Neutrophil (primary cell): ENCODE data around the gene TOGARAM1.

Experiments
- H3K27ac ChIP-seq: fragments of 200-600 bp; sonication (generic); 2 replicates; pipeline ENCODE4 v1.5.1; 2016; ENCODE audit warnings: mild to moderate bottlenecking, moderate library complexity
- H3K27me3 ChIP-seq: fragments of 200-600 bp; sonication (generic); 2 replicates; pipeline ENCODE4 v1.6.0; 2016; ENCODE audit warnings: mild to moderate bottlenecking
- H3K36me3 ChIP-seq: fragments of 200-600 bp; sonication (generic); 2 replicates; pipeline ENCODE4 v1.5.1; 2017
- H3K4me1 ChIP-seq, 2 experiments: fragments of 200-600 bp in 1 of 2; sonication (generic) in 1 of 2; 1 replicate in 1 of 2; 2 replicates in 1 of 2; pipeline versions ENCODE4 v1.5.1 to v1.6.1; 2013 to 2016; ENCODE audit warnings: low read depth in 1 of 2, low read length in 1 of 2, mild to moderate bottlenecking in 1 of 2, moderate library complexity in 1 of 2; ENCODE audit not compliant: control insufficient read depth in 1 of 2, insufficient read depth in 1 of 2
- H3K4me3 ChIP-seq, 2 experiments: fragments of 200-600 bp in 1 of 2; sonication (generic) in 1 of 2; 1 replicate in 1 of 2; 2 replicates in 1 of 2; pipeline ENCODE4 v1.5.1; 2013 to 2016; ENCODE audit warnings: low read depth in 1 of 2, low read length in 1 of 2, mild to moderate bottlenecking in 1 of 2, moderate library complexity in 1 of 2
- H3K9me3 ChIP-seq: fragments of 200-600 bp; sonication (generic); 2 replicates; pipeline ENCODE4 v1.5.1; 2016
- CTCF ChIP-seq: fragments of 200-600 bp; sonication (generic); IDR thresholded peaks from 2 replicates; pipeline ENCODE4 v1.5.1; 2016; ENCODE audit warnings: antibody characterized with exemption

TOGARAM1 gene

GRCh38 chr14:44963044-44963528 is 1.1 kb downstream of the TOGARAM1 start:
- Histone ChIP-seq H3K27me3 (no peaks in the 10 kb centered on the region), H3K4me1 (peaks cover 42 to 46% of the 10 kb centered on the region in 2 experiments), H3K27ac (peak overlapping the region; percentile 90), H3K36me3 (no peaks in the 10 kb centered on the region), H3K9me3 (no peaks in the 10 kb centered on the region), H3K4me3 (peak overlapping the region; percentile 92 to 99)
- no peak for TF ChIP-seq CTCF

- no peaks in the 10 kb centered on the region for H3K27me3 ChIP-seq
- H3K9me3 ChIP-seq: no peaks in the 10 kb centered on the region
- no peak for TF ChIP-seq CTCF
- no peak overlapping the region for H3K27ac ChIP-seq
- no peaks in the 10 kb centered on the region for H3K36me3 ChIP-seq
- H3K4me3 ChIP-seq: no peak overlapping the region
- peaks cover 42 to 46% of the 10 kb centered on the region in 2 experiments for H3K4me1 ChIP-seq
Measured at GRCh38 chr14:44963775-44964380, 1.9 kb downstream of the TOGARAM1 start.

- Histone ChIP-seq H3K36me3 (no peaks in the 10 kb centered on the region), H3K27ac (no peak overlapping the region), H3K9me3 (no peaks in the 10 kb centered on the region), H3K4me1 (peaks cover 20 to 24% of the 10 kb centered on the region in 2 experiments), H3K4me3 (no peak overlapping the region), H3K27me3 (no peaks in the 10 kb centered on the region)
- TF ChIP-seq CTCF: no peak
Measured at GRCh38 chr14:44966601-44967336, 4.8 kb downstream of the TOGARAM1 start.

GRCh38 chr14:44968714-44969113 is 6.7 kb downstream of the TOGARAM1 start:
- peaks cover 4 to 9% of the 10 kb centered on the region in 2 experiments for H3K4me1 ChIP-seq
- H3K36me3 ChIP-seq: no peaks in the 10 kb centered on the region
- no peaks in the 10 kb centered on the region for H3K9me3 ChIP-seq
- H3K4me3 ChIP-seq: no peak overlapping the region
- H3K27me3 ChIP-seq: no peaks in the 10 kb centered on the region
- TF ChIP-seq CTCF: no peak
- no peak overlapping the region for H3K27ac ChIP-seq

GRCh38 chr14:44970907-44971306 is 8.9 kb downstream of the TOGARAM1 start:
- no peaks in the 10 kb centered on the region for H3K4me1 ChIP-seq
- H3K9me3 ChIP-seq: no peaks in the 10 kb centered on the region
- no peaks in the 10 kb centered on the region for H3K36me3 ChIP-seq
- no peaks in the 10 kb centered on the region for H3K27me3 ChIP-seq
- TF ChIP-seq CTCF: no peak
- H3K27ac ChIP-seq: no peak overlapping the region
- no peak overlapping the region for H3K4me3 ChIP-seq
